ENCODE results near the gene LASP1. TPM values are rescaled to one million over a fixed set of nuclear protein-coding genes. Genes with fewer than 3 reads are reported as not detected.

LASP1 gene
- total and polyA plus RNA-seq, 2 experiments from 2014 or later, result 198 to 250 TPM

GRCh38 chr17:38918129-38918913 is 48.5 kb downstream of the LASP1 start:
- H4K20me1 ChIP-seq (ENCODE audit: insufficient read depth), result no peaks in the 10 kb centered on the region
- 84 to 87% methylated on average over 37 of the region's 37 CpGs for WGBS, 2 experiments (ENCODE audit: low coverage in 1 of 2, low lambda C conversion rate in 2 of 2, missing lambda C conversion rate in 2 of 2)

GRCh38 chr17:38918916-38919315 is 49.1 kb downstream of the LASP1 start:
- Histone ChIP-seq H3K4me3 (no peak overlapping the region), H4K20me1 (ENCODE audit: insufficient read depth) (no peaks in the 10 kb centered on the region), H3K27me3 (replicated peaks; ENCODE audit: insufficient read depth) (no peaks in the 10 kb centered on the region), H3K4me2 (ENCODE audit: unreplicated experiment) (no peak overlapping the region), H3F3A (ENCODE audit: insufficient read depth) (peaks cover 52% of the 10 kb centered on the region), H3K36me3 (ENCODE audit: low read depth) (peaks cover 50% of the 10 kb centered on the region), H3K9me2 (ENCODE audit: insufficient read depth) (no peaks in the 10 kb centered on the region), H3K4me1 (ENCODE audit: insufficient read depth) (no peaks in the 10 kb centered on the region), H3K79me2 (ENCODE audit: insufficient read depth) (peaks cover 33% of the 10 kb centered on the region), H3K9ac (no peak overlapping the region), H3K27ac (no peak overlapping the region), H3K9me3 (ENCODE audit: low read depth) (no peaks in the 10 kb centered on the region), H2AFZ (no peak overlapping the region)
- in situ Hi-C loops (cut with MboI), result no loop called here
- no peak for TF ChIP-seq EZH2phosphoT487 (IDR thresholded peaks at IDR 0.05; ENCODE audit: insufficient read depth, low read depth)
- TF ChIP-seq EZH2 (IDR thresholded peaks at IDR 0.05; ENCODE audit: insufficient read depth, poor library complexity, severe bottlenecking), result no peak
- DNase-seq, result no peak
- 97 to 98% methylated on average over 5 of the region's 5 CpGs for WGBS, 2 experiments (ENCODE audit: low coverage in 1 of 2, low lambda C conversion rate in 2 of 2, missing lambda C conversion rate in 2 of 2)

More at GRCh38 chr17:38918129-38918913, 48.5 kb downstream of the LASP1 start:
- no peak overlapping the region for H3K4me2 ChIP-seq (ENCODE audit: unreplicated experiment)
- no peak overlapping the region for H3K9ac ChIP-seq
- no peaks in the 10 kb centered on the region for H3K9me2 ChIP-seq (ENCODE audit: insufficient read depth)
- no peaks in the 10 kb centered on the region for H3K27me3 ChIP-seq (replicated peaks; ENCODE audit: insufficient read depth)
- H3K79me2 ChIP-seq (ENCODE audit: insufficient read depth), result peaks cover 39% of the 10 kb centered on the region
- in situ Hi-C loops (cut with MboI), result no loop called here
- H3K27ac ChIP-seq, result no peak overlapping the region
- H3K4me1 ChIP-seq (ENCODE audit: insufficient read depth), result no peaks in the 10 kb centered on the region
- H3K4me3 ChIP-seq, result no peak overlapping the region
- TF ChIP-seq EZH2phosphoT487 (IDR thresholded peaks at IDR 0.05; ENCODE audit: insufficient read depth, low read depth) (no peak), EZH2 (IDR thresholded peaks at IDR 0.05; ENCODE audit: insufficient read depth, poor library complexity, severe bottlenecking) (no peak)
- peaks cover 53% of the 10 kb centered on the region for H3K36me3 ChIP-seq (ENCODE audit: low read depth)
- no peak for DNase-seq
- no peak overlapping the region for H2AFZ ChIP-seq
- no peaks in the 10 kb centered on the region for H3K9me3 ChIP-seq (ENCODE audit: low read depth)
- H3F3A ChIP-seq (ENCODE audit: insufficient read depth), result peaks cover 50% of the 10 kb centered on the region

GRCh38 chr17:38919316-38920078 is 49.6 kb downstream of the LASP1 start:
- Histone ChIP-seq H3K9ac (no peak overlapping the region), H3K4me3 (no peak overlapping the region), H2AFZ (no peak overlapping the region), H3K4me1 (ENCODE audit: insufficient read depth) (no peaks in the 10 kb centered on the region), H3K9me3 (ENCODE audit: low read depth) (no peaks in the 10 kb centered on the region), H3K27me3 (replicated peaks; ENCODE audit: insufficient read depth) (no peaks in the 10 kb centered on the region), H3F3A (ENCODE audit: insufficient read depth) (peaks cover 49% of the 10 kb centered on the region), H3K27ac (no peak overlapping the region), H3K79me2 (ENCODE audit: insufficient read depth) (peaks cover 27% of the 10 kb centered on the region), H3K36me3 (ENCODE audit: low read depth) (peaks cover 46% of the 10 kb centered on the region), H4K20me1 (ENCODE audit: insufficient read depth) (no peaks in the 10 kb centered on the region), H3K9me2 (ENCODE audit: insufficient read depth) (no peaks in the 10 kb centered on the region), H3K4me2 (ENCODE audit: unreplicated experiment) (no peak overlapping the region)
- TF ChIP-seq EZH2phosphoT487 (IDR thresholded peaks at IDR 0.05; ENCODE audit: insufficient read depth, low read depth) (no peak), EZH2 (IDR thresholded peaks at IDR 0.05; ENCODE audit: insufficient read depth, poor library complexity, severe bottlenecking) (no peak)
- no peak for DNase-seq
- in situ Hi-C loops (cut with MboI), result no loop called here
- 96 to 97% methylated on average over 16 of the region's 16 CpGs for WGBS, 2 experiments (ENCODE audit: low coverage in 1 of 2, low lambda C conversion rate in 2 of 2, missing lambda C conversion rate in 2 of 2)

- peaks cover 41% of the 10 kb centered on the region for H3K36me3 ChIP-seq (ENCODE audit: low read depth)
- TF ChIP-seq EZH2phosphoT487 (IDR thresholded peaks at IDR 0.05; ENCODE audit: insufficient read depth, low read depth), result no peak
- TF ChIP-seq EZH2 (IDR thresholded peaks at IDR 0.05; ENCODE audit: insufficient read depth, poor library complexity, severe bottlenecking), result no peak
- no peak for DNase-seq
- H3K4me2 ChIP-seq (ENCODE audit: unreplicated experiment), result no peak overlapping the region
- in situ Hi-C loops (cut with MboI), result no loop called here
- H4K20me1 ChIP-seq (ENCODE audit: insufficient read depth), result no peaks in the 10 kb centered on the region
- H3K4me1 ChIP-seq (ENCODE audit: insufficient read depth), result no peaks in the 10 kb centered on the region
- no peak overlapping the region for H2AFZ ChIP-seq
- H3F3A ChIP-seq (ENCODE audit: insufficient read depth), result peaks cover 60% of the 10 kb centered on the region
- 61 to 64% methylated on average over 9 of the region's 9 CpGs for WGBS, 2 experiments (ENCODE audit: low coverage in 1 of 2, low lambda C conversion rate in 2 of 2, missing lambda C conversion rate in 2 of 2)
- no peak overlapping the region for H3K9ac ChIP-seq
- no peaks in the 10 kb centered on the region for H3K9me2 ChIP-seq (ENCODE audit: insufficient read depth)
- no peaks in the 10 kb centered on the region for H3K27me3 ChIP-seq (replicated peaks; ENCODE audit: insufficient read depth)
- no peaks in the 10 kb centered on the region for H3K9me3 ChIP-seq (ENCODE audit: low read depth)
- H3K4me3 ChIP-seq, result no peak overlapping the region
- H3K79me2 ChIP-seq (ENCODE audit: insufficient read depth), result peaks cover 16% of the 10 kb centered on the region
- no peak overlapping the region for H3K27ac ChIP-seq
Measured at GRCh38 chr17:38920374-38921291, 50.8 kb downstream of the LASP1 start.

Measured in GM23248 (cell line).